ENCODE measurements around the gene PPTC7. TPM values are rescaled to one million over a fixed set of nuclear protein-coding genes. Genes with fewer than 3 reads are reported as not detected.

PPTC7 gene
- total and polyA plus RNA-seq, 2 of the 13 experiments (the other 11 are each of a cell fraction or from before 2014, with no cell fraction given): 4.8 to 12.3 TPM

DNA sequence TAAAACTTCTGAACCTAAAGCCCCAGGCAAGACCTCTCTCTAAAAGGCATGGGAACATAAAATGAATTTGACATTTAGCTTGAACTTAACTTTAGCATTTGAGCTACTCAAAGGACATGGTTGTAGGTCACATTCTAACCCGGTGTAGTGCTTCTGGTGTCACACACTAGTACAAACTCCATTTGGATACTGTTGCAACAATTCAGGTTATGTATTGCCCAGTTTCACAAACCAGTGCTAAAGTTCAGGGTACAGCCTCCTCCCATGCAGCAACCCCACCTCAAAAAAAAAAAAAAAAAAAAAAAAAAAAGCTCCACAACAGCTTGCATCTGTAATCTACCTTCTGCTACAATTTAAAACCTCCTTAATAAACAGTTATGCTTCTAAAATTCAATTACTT is 7.8 kb downstream of the PPTC7 start (continued):
- TF ChIP-seq MAZ (IDR thresholded peaks at IDR 0.05; ENCODE audit: borderline replicate concordance, low read depth, low read length) (no peak), MAZ (CRISPR knock-in tag; IDR thresholded peaks at IDR 0.05; ENCODE audit: low read depth) (no peak), ZNF3 (CRISPR knock-in tag; IDR thresholded peaks at IDR 0.05) (no peak), ZNF629 (CRISPR knock-in tag; conservative IDR thresholded peaks at IDR 0.05) (peak; percentile 23; the same call in 1 of the 2 replicates), ZFP1 (CRISPR knock-in tag; IDR thresholded peaks at IDR 0.05) (peak; percentile 66; the same call in 1 of the 2 replicates), ZNF720 (CRISPR knock-in tag; IDR thresholded peaks at IDR 0.05) (no peak), ZKSCAN1 (IDR thresholded peaks at IDR 0.05; ENCODE audit: low read length) (no peak), SOX6 (IDR thresholded peaks at IDR 0.05) (no peak), SOX6 (CRISPR knock-in tag; IDR thresholded peaks at IDR 0.05) (peak; percentile 84), ZNF614 (CRISPR knock-in tag; IDR thresholded peaks at IDR 0.05; ENCODE audit: borderline replicate concordance) (peak; percentile 77; the same call in 1 of the 2 replicates), KLF6 (CRISPR knock-in tag; IDR thresholded peaks at IDR 0.05) (no peak), TARDBP (CRISPR knock-in tag; IDR thresholded peaks at IDR 0.05) (peak; percentile 59; the same call in 1 of the 2 replicates), ZNF891 (CRISPR knock-in tag; IDR thresholded peaks at IDR 0.05) (no peak), SP5 (CRISPR knock-in tag; IDR thresholded peaks at IDR 0.05; ENCODE audit: borderline replicate concordance, low read depth) (peak; percentile 76), NR2C2 (CRISPR knock-in tag; IDR thresholded peaks at IDR 0.05; ENCODE audit: borderline replicate concordance) (peak; percentile 88), ELF1 (CRISPR knock-in tag; IDR thresholded peaks at IDR 0.05) (no peak), HES4 (CRISPR knock-in tag; IDR thresholded peaks at IDR 0.05; ENCODE audit: borderline replicate concordance) (no peak)
- TF ChIP-seq, protein P1, sequence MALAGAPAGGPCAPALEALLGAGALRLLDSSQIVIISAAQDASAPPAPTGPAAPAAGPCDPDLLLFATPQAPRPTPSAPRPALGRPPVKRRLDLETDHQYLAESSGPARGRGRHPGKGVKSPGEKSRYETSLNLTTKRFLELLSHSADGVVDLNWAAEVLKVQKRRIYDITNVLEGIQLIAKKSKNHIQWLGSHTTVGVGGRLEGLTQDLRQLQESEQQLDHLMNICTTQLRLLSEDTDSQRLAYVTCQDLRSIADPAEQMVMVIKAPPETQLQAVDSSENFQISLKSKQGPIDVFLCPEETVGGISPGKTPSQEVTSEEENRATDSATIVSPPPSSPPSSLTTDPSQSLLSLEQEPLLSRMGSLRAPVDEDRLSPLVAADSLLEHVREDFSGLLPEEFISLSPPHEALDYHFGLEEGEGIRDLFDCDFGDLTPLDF (CRISPR knock-in tag; IDR thresholded peaks at IDR 0.05): peak; percentile 66; the same call in 1 of the 2 replicates
- TF ChIP-seq, protein P2, sequence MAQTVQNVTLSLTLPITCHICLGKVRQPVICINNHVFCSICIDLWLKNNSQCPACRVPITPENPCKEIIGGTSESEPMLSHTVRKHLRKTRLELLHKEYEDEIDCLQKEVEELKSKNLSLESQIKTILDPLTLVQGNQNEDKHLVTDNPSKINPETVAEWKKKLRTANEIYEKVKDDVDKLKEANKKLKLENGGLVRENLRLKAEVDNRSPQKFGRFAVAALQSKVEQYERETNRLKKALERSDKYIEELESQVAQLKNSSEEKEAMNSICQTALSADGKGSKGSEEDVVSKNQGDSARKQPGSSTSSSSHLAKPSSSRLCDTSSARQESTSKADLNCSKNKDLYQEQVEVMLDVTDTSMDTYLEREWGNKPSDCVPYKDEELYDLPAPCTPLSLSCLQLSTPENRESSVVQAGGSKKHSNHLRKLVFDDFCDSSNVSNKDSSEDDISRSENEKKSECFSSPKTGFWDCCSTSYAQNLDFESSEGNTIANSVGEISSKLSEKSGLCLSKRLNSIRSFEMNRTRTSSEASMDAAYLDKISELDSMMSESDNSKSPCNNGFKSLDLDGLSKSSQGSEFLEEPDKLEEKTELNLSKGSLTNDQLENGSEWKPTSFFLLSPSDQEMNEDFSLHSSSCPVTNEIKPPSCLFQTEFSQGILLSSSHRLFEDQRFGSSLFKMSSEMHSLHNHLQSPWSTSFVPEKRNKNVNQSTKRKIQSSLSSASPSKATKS (CRISPR knock-in tag; IDR thresholded peaks at IDR 0.05): no peak
- TF ChIP-seq, protein P3, sequence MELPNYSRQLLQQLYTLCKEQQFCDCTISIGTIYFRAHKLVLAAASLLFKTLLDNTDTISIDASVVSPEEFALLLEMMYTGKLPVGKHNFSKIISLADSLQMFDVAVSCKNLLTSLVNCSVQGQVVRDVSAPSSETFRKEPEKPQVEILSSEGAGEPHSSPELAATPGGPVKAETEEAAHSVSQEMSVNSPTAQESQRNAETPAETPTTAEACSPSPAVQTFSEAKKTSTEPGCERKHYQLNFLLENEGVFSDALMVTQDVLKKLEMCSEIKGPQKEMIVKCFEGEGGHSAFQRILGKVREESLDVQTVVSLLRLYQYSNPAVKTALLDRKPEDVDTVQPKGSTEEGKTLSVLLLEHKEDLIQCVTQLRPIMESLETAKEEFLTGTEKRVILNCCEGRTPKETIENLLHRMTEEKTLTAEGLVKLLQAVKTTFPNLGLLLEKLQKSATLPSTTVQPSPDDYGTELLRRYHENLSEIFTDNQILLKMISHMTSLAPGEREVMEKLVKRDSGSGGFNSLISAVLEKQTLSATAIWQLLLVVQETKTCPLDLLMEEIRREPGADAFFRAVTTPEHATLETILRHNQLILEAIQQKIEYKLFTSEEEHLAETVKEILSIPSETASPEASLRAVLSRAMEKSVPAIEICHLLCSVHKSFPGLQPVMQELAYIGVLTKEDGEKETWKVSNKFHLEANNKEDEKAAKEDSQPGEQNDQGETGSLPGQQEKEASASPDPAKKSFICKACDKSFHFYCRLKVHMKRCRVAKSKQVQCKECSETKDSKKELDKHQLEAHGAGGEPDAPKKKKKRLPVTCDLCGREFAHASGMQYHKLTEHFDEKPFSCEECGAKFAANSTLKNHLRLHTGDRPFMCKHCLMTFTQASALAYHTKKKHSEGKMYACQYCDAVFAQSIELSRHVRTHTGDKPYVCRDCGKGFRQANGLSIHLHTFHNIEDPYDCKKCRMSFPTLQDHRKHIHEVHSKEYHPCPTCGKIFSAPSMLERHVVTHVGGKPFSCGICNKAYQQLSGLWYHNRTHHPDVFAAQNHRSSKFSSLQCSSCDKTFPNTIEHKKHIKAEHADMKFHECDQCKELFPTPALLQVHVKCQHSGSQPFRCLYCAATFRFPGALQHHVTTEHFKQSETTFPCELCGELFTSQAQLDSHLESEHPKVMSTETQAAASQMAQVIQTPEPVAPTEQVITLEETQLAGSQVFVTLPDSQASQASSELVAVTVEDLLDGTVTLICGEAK (IDR thresholded peaks at IDR 0.05): no peak
- TF ChIP-seq, protein P3 (CRISPR knock-in tag; IDR thresholded peaks at IDR 0.05): no peak; the same call in 1 of the 2 replicates
